K562 (cell line): ENCODE measurements around the gene FOXS1. TPM values are rescaled to one million over a fixed set of nuclear protein-coding genes. Genes with fewer than 3 reads are reported as not detected.
A peak's percentile ranks its signal among the peaks of the same experiment; 100 is the strongest.

Experiments
- CXXC5 ChIP-seq: fragments of 250-450 bp; sonication (Bioruptor Pico); IDR thresholded peaks from 2 replicates; pipeline ENCODE4 v1.8.0; 2022; ENCODE audit warnings: inconsistent platforms, mild to moderate bottlenecking, moderate library complexity
- ESRRB ChIP-seq: fragments of 250-450 bp; sonication (Bioruptor Pico); IDR thresholded peaks from 2 replicates; pipeline ENCODE4 v1.5.0; 2020; ENCODE audit warnings: mild to moderate bottlenecking, moderate library complexity, borderline replicate concordance
- NR2C2 ChIP-seq, 2 experiments: fragments of 200-800 bp in 1 of 2; sonication (Bioruptor generic) in 1 of 2; sonication (generic) in 1 of 2; formaldehyde crosslinking in 1 of 2; IDR thresholded peaks; 2 replicates each; pipeline versions ENCODE4 v1.6.1 to v1.8.0; 2016 to 2022; ENCODE audit warnings: mild to moderate bottlenecking in 1 of 2, missing compliant biosample characterization in 1 of 2, missing genetic modification characterization in 1 of 2, missing genetic modification reagents in 1 of 2
- TFAP4 ChIP-seq: sonication (generic); formaldehyde crosslinking; IDR thresholded peaks from 2 replicates; pipeline ENCODE4 v1.8.0; 2022; ENCODE audit warnings: missing genetic modification reagents, mild to moderate bottlenecking, moderate library complexity, borderline replicate concordance
- THRAP3 ChIP-seq: fragments of 450-650 bp; IDR thresholded peaks from 2 replicates; pipeline ENCODE4 v1.6.1; 2016; ENCODE audit warnings: mild to moderate bottlenecking, inconsistent platforms, borderline replicate concordance
- polyA plus RNA-seq, 8 experiments: library from polyadenylated mRNA; depleted of rRNA in 4 of 8; stranded (reverse) in 5 of 8; unstranded in 3 of 8; fragments of >200 nt; fragmentation: Nextera tagmentation in 2 of 8; fragmentation: Illumina TruSeq in 1 of 8; extraction: Ambion mirVana in 2 of 8; extraction: Trizol in 1 of 8; gene quantifications; 2 replicates each; pipeline versions ENCODE4 v1.2.1 to v1.2.3, GENCODE V29; 2011 to 2014; ENCODE audit warnings: inconsistent platforms in 1 of 8, missing spikeins in 1 of 8
- total RNA-seq, 7 experiments: library from RNA; depleted of rRNA in 6 of 7; stranded (reverse); fragments of >200 nt in 6 of 7; fragmentation: Illumina TruSeq in 2 of 7; extraction: Trizol in 2 of 7; gene quantifications; 2 replicates each; pipeline versions ENCODE4 v1.2.1 to v1.2.3, GENCODE V29; 2011 to 2021; ENCODE audit warnings: low replicate concordance in 1 of 7
- TF ChIP-seq, protein P1 (sequence below), 2 experiments: fragments of 450-650 bp; formaldehyde crosslinking in 1 of 2; IDR thresholded peaks; 2 replicates each; pipeline versions ENCODE4 v1.4.0 to v1.6.1; 2014 to 2020; ENCODE audit warnings: mild to moderate bottlenecking in 2 of 2, borderline replicate concordance in 1 of 2, low read depth in 1 of 2
- TF ChIP-seq, protein P2 (sequence below): fragments of 150-350 bp; IDR thresholded peaks from 2 replicates; pipeline ENCODE4 v1.6.1; 2014; ENCODE audit warnings: low read depth, mild to moderate bottlenecking, low read length, borderline replicate concordance

The FOXS1 gene
- total and polyA plus RNA-seq, 9 of the 15 experiments (the other 6 are each of a cell fraction or from before 2014, with no cell fraction given): not detected

DNA sequence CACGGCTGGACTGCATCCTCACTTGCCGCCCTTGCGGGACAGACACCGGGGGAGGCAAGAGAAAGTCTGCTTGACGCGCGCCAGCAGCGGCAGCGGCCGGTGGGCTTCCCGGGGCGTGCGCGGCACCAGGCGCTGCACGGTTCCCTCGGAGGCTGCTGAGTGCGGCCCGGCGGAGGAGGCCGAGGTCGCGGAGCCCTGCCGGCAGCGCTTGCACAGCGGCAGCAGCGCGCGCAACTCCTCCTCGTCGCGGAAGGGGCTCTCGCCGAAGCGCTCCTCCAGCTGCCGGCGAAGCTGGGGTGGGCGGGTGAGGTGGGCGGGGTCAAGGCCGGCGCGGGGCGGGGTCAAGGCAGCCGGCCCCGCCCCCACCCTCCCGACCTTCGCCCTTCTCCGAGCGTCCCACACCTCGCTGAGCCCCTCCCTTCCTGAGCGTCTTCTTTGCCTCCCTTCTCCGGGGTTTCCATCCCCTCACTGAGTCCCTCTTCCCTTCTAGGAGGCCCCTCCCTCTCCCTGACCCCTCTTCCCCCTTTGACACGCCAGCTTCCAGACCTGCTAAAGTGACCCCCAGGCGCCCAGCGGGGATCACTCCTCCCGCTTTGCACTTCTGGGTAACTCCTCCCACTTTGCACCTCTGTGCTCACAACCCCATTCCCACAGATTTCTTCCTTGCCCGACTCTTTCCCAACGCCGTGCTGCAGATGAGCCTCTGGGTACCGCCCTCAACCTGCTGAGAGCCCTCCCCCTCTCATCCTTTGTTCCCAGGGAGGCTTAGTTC lies 16.2 kb upstream of the FOXS1 start (continued):
- TF ChIP-seq THRAP3: no peak
- peak; percentile 63; the same call in 1 of the 2 replicates for TF ChIP-seq TFAP4 (CRISPR knock-in tag)
- TF ChIP-seq, protein P1, sequence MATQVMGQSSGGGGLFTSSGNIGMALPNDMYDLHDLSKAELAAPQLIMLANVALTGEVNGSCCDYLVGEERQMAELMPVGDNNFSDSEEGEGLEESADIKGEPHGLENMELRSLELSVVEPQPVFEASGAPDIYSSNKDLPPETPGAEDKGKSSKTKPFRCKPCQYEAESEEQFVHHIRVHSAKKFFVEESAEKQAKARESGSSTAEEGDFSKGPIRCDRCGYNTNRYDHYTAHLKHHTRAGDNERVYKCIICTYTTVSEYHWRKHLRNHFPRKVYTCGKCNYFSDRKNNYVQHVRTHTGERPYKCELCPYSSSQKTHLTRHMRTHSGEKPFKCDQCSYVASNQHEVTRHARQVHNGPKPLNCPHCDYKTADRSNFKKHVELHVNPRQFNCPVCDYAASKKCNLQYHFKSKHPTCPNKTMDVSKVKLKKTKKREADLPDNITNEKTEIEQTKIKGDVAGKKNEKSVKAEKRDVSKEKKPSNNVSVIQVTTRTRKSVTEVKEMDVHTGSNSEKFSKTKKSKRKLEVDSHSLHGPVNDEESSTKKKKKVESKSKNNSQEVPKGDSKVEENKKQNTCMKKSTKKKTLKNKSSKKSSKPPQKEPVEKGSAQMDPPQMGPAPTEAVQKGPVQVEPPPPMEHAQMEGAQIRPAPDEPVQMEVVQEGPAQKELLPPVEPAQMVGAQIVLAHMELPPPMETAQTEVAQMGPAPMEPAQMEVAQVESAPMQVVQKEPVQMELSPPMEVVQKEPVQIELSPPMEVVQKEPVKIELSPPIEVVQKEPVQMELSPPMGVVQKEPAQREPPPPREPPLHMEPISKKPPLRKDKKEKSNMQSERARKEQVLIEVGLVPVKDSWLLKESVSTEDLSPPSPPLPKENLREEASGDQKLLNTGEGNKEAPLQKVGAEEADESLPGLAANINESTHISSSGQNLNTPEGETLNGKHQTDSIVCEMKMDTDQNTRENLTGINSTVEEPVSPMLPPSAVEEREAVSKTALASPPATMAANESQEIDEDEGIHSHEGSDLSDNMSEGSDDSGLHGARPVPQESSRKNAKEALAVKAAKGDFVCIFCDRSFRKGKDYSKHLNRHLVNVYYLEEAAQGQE (IDR thresholded peaks at IDR 0.05; ENCODE audit: borderline replicate concordance): no peak
- TF ChIP-seq, protein P1 (CRISPR knock-in tag; IDR thresholded peaks at IDR 0.05; ENCODE audit: low read depth): 0 out of 2 replicates have a peak, but pooled peaks have one; percentile 27
- TF ChIP-seq ESRRB (CRISPR knock-in tag): no peak
- TF ChIP-seq, protein P2, sequence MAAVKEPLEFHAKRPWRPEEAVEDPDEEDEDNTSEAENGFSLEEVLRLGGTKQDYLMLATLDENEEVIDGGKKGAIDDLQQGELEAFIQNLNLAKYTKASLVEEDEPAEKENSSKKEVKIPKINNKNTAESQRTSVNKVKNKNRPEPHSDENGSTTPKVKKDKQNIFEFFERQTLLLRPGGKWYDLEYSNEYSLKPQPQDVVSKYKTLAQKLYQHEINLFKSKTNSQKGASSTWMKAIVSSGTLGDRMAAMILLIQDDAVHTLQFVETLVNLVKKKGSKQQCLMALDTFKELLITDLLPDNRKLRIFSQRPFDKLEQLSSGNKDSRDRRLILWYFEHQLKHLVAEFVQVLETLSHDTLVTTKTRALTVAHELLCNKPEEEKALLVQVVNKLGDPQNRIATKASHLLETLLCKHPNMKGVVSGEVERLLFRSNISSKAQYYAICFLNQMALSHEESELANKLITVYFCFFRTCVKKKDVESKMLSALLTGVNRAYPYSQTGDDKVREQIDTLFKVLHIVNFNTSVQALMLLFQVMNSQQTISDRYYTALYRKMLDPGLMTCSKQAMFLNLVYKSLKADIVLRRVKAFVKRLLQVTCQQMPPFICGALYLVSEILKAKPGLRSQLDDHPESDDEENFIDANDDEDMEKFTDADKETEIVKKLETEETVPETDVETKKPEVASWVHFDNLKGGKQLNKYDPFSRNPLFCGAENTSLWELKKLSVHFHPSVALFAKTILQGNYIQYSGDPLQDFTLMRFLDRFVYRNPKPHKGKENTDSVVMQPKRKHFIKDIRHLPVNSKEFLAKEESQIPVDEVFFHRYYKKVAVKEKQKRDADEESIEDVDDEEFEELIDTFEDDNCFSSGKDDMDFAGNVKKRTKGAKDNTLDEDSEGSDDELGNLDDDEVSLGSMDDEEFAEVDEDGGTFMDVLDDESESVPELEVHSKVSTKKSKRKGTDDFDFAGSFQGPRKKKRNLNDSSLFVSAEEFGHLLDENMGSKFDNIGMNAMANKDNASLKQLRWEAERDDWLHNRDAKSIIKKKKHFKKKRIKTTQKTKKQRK: no peak
- TF ChIP-seq NR2C2 (CRISPR knock-in tag; IDR thresholded peaks at IDR 0.05): no peak
- peak; percentile 60 for TF ChIP-seq NR2C2 (tag; IDR thresholded peaks at IDR 0.05)
- TF ChIP-seq CXXC5: peak; percentile 46; the same call in 1 of the 2 replicates
